OCI-LY7 (cell line): ENCODE measurements around the gene RPS6KA2. TPM values are rescaled to one million over a fixed set of nuclear protein-coding genes. Genes with fewer than 3 reads are reported as not detected.

Experiments used
- BruUV-seq: library from RNA; stranded (reverse); fragments of 400-500 nt; replicated peaks from 2 replicates; lab custom pipeline; 2021; lab: Mats Ljungman, UMichigan
- CTCF ChIA-PET: fragments of 300-600 bp; sonication (Branson Sonifier 250); formaldehyde crosslinking; loops from one replicate; lab custom pipeline; 2022; ENCODE audit warnings: antibody characterized with exemption; ENCODE audit not compliant: unreplicated experiment; lab: Charles Lee
- POLR2A ChIA-PET: fragments of 300-600 bp; sonication (Branson Sonifier 250); formaldehyde crosslinking; loops from one replicate; lab custom pipeline; 2022; ENCODE audit warnings: antibody characterized with exemption; lab: Charles Lee
- DNase-seq: peaks from one replicate; pipeline ENCODE4 v3.0.0-alpha.2; 2015; ENCODE audit warnings: low spot score
- H2AFZ ChIP-seq: fragments of 200-600 bp; sonication (generic), shearing (Covaris generic); 2 replicates; pipeline ENCODE4 v1.6.1; 2014; ENCODE audit warnings: mild to moderate bottlenecking, antibody characterized with exemption, low read length, moderate library complexity
- H3K27ac ChIP-seq: fragments of 200-600 bp; sonication (generic); 2 replicates; pipeline ENCODE4 v1.5.1; 2014; ENCODE audit warnings: mixed run types, low read depth, mild to moderate bottlenecking, moderate library complexity, low read length, inconsistent platforms; ENCODE audit not compliant: poor library complexity, severe bottlenecking
- H3K36me3 ChIP-seq: fragments of 200-600 bp; sonication (generic); 2 replicates; pipeline ENCODE4 v1.6.1; 2014; ENCODE audit warnings: mild to moderate bottlenecking, antibody characterized with exemption, low read length, moderate library complexity, mixed read lengths; ENCODE audit not compliant: insufficient read depth
- H3K4me1 ChIP-seq: fragments of 200-600 bp; sonication (generic); 2 replicates; pipeline ENCODE4 v1.5.1; 2014; ENCODE audit warnings: mild to moderate bottlenecking, low read length; ENCODE audit not compliant: insufficient read depth, poor library complexity, severe bottlenecking
- H3K4me2 ChIP-seq: fragments of 200-600 bp; sonication (generic); 2 replicates; pipeline ENCODE4 v1.6.1; 2014; ENCODE audit warnings: mild to moderate bottlenecking, low read length
- H3K4me3 ChIP-seq: fragments of 200-600 bp; sonication (generic); 2 replicates; pipeline ENCODE4 v1.5.1; 2014; ENCODE audit warnings: mild to moderate bottlenecking, low read depth, low read length; ENCODE audit not compliant: poor library complexity, severe bottlenecking
- H3K79me2 ChIP-seq: fragments of 200-600 bp; sonication (generic); 2 replicates; pipeline ENCODE4 v1.6.1; 2016; ENCODE audit warnings: low read depth, mild to moderate bottlenecking, low read length, moderate library complexity, mixed read lengths; ENCODE audit not compliant: insufficient read depth
- H3K9me2 ChIP-seq: fragments of 200-600 bp; sonication (generic); 2 replicates; pipeline ENCODE4 v1.6.1; 2016; ENCODE audit warnings: mild to moderate bottlenecking, low read length, mixed read lengths; ENCODE audit not compliant: insufficient read depth
- H3K9me3 ChIP-seq: fragments of 200-600 bp; sonication (generic); 2 replicates; pipeline ENCODE4 v1.6.1; 2014; ENCODE audit warnings: mild to moderate bottlenecking, mixed run types, low read length, mixed read lengths
- H4K20me1 ChIP-seq: fragments of 200-600 bp; sonication (generic); 2 replicates; pipeline ENCODE4 v1.6.1; 2014; ENCODE audit warnings: mild to moderate bottlenecking, antibody characterized with exemption, low read length, moderate library complexity, mixed read lengths; ENCODE audit not compliant: insufficient read depth
- EZH2phosphoT487 ChIP-seq: fragments of 200-600 bp; sonication (generic); IDR thresholded peaks from 2 replicates; pipeline ENCODE4 v1.6.1; 2018; ENCODE audit warnings: low read depth, borderline replicate concordance, mild to moderate bottlenecking, mixed run types, antibody characterized with exemption, low read length, moderate library complexity, mixed read lengths
- intact Hi-C: fragments of 100-400 bp; cut with micrococcal nuclease; formaldehyde crosslinking; loops from one replicate; pipeline ENCODE4 v1.10.0; 2022; ENCODE audit not compliant: unreplicated experiment
- total RNA-seq, 2 experiments: library from RNA; depleted of rRNA in 1 of 2; stranded (reverse); fragments of >200 nt in 1 of 2; shearing (Covaris generic) in 1 of 2; gene quantifications; 2 replicates each; pipeline ENCODE4 v1.2.3, GENCODE V29; 2014 to 2022
- TF ChIP-seq, protein P1 (sequence below): fragments of 200-600 bp; sonication (generic); conservative IDR thresholded peaks from 2 replicates; pipeline ENCODE4 v1.5.1; 2014; ENCODE audit warnings: mild to moderate bottlenecking, antibody characterized with exemption, low read length, moderate library complexity, mixed read lengths

The RPS6KA2 gene
- total RNA-seq, 2 experiments from 2014 or later: 0.69 to 1.9 TPM

DNA sequence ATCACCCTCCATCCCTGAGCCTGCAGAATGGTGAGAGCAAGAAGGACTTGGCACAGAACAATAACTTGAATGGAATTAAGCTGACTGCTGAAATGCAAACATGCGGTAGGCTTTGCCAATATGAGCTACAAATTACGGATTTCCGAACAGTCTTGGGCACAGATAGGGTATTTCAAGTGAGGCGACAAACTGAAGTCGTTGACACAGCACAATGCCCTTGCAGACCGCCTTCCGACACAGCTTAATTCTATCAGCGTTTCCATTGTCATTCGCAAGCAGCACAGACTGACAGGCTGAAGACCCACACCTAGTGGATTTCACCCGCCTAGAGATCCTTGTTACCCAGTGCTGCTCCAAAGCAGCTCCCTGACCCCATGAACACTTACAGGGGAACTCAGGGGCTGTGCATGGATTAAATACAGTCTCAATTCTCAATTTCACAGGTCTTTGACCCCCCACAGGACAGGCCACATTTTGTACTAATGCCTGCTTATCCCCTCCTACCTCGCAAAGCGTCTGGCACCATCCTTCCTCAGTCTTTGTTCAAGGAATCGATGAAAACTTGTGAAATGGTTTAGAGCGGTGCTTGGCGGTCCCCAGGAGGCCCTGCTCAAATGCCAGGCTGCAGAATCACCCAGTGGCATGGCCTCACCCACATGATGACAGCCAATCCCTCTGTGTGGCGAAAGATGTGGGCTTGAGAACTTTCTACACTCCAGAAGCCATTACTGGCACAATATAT is 75.1 kb downstream of the RPS6KA2 start:
- Histone ChIP-seq H3K4me2 (no peak overlapping the region), H3K9me3 (no peaks in the 10 kb centered on the region), H3K4me3 (no peak overlapping the region), H3K9me2 (no peaks in the 10 kb centered on the region), H3K36me3 (no peaks in the 10 kb centered on the region), H3K27ac (no peak overlapping the region), H3K4me1 (no peaks in the 10 kb centered on the region), H4K20me1 (no peaks in the 10 kb centered on the region), H3K79me2 (no peaks in the 10 kb centered on the region), H2AFZ (no peak overlapping the region)
- CTCF ChIA-PET: no interaction called here
- intact Hi-C loops: no loop called here
- TF ChIP-seq, protein P1, sequence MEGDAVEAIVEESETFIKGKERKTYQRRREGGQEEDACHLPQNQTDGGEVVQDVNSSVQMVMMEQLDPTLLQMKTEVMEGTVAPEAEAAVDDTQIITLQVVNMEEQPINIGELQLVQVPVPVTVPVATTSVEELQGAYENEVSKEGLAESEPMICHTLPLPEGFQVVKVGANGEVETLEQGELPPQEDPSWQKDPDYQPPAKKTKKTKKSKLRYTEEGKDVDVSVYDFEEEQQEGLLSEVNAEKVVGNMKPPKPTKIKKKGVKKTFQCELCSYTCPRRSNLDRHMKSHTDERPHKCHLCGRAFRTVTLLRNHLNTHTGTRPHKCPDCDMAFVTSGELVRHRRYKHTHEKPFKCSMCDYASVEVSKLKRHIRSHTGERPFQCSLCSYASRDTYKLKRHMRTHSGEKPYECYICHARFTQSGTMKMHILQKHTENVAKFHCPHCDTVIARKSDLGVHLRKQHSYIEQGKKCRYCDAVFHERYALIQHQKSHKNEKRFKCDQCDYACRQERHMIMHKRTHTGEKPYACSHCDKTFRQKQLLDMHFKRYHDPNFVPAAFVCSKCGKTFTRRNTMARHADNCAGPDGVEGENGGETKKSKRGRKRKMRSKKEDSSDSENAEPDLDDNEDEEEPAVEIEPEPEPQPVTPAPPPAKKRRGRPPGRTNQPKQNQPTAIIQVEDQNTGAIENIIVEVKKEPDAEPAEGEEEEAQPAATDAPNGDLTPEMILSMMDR: no peak
- TF ChIP-seq EZH2phosphoT487: no peak
- no peak for DNase-seq
- POLR2A ChIA-PET: interaction anchor here (0.7 kb wide), 1 partner anchor 76 kb away, joined by 3 read pairs; no protein-coding TSS in a partner anchor
- BruUV-seq: no TSS peak

DNA sequence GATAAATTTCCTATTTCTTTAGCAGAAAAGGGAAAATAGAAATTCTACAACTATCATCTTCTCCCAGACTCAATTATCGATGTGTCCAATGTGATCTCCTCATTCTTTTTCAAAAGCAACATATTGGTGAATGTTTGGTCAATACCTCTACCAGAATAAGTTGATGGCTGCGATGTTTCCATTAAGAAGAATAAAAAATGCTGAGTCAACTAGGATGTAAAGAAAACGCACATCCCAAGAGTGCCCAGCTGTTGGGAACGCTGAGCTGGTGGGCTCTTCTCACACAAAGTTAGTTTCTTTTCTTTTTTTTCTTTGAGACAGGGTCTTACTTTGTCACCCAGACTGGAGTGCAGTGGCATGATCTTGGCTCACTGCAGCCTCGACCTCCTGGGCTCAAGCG is 80.4 kb downstream of the RPS6KA2 start:
- ChIA-PET CTCF (no interaction called here), POLR2A (no interaction called here)
- BruUV-seq: no TSS peak
- TF ChIP-seq, protein P1: no peak
- no peak for TF ChIP-seq EZH2phosphoT487
- Histone ChIP-seq H4K20me1 (no peaks in the 10 kb centered on the region), H3K27ac (no peak overlapping the region), H3K4me3 (no peak overlapping the region), H3K4me2 (no peak overlapping the region), H2AFZ (no peak overlapping the region), H3K36me3 (no peaks in the 10 kb centered on the region), H3K9me3 (no peaks in the 10 kb centered on the region), H3K9me2 (no peaks in the 10 kb centered on the region), H3K4me1 (no peaks in the 10 kb centered on the region), H3K79me2 (no peaks in the 10 kb centered on the region)
- intact Hi-C loops: no loop called here
- no peak for DNase-seq
